ENCODE data around the gene MCM8. TPM values are rescaled to one million over a fixed set of nuclear protein-coding genes. Genes with fewer than 3 reads are reported as not detected.

The MCM8 gene
- total RNA-seq, 1 donor from 2014 or later = 5.7 TPM

- no peak for ATAC-seq
These were observed 95.1 kb downstream of the MCM8 start for GRCh38 chr20:6045566-6045965.

- no peak for ATAC-seq
These were observed 96.0 kb downstream of the MCM8 start for GRCh38 chr20:6046432-6046831.

- ATAC-seq = no peak
These were observed 97.9 kb downstream of the MCM8 start for GRCh38 chr20:6048391-6048790.

Other genes starting within 250 kb of the MCM8 start
- gene SHLD1, start 200.3 kb upstream of the MCM8 start, total RNA-seq = 6.4 TPM
- 0.12 TPM for gene CHGB, start 39.1 kb upstream of the MCM8 start, total RNA-seq
- 12.6 TPM for gene TRMT6, start 119 bp upstream of the MCM8 start, total RNA-seq
- 21.4 TPM for gene CRLS1, start 55.5 kb downstream of the MCM8 start, total RNA-seq
- not detected for gene LRRN4, start 103.4 kb downstream of the MCM8 start, total RNA-seq
- gene FERMT1, start 172.4 kb downstream of the MCM8 start, total RNA-seq = 34.0 TPM

All from esophagus mucosa (tissue), 1 donor.